Neuronal stem cell (in vitro differentiated cells): ENCODE results near the gene RALGPS1.

Experiments
- DNase-seq: peaks from one replicate; pipeline ENCODE4 v3.0.0-alpha.2; 2013; ENCODE audit warnings: low spot score
- H2AFZ ChIP-seq: one replicate; pipeline ENCODE4 v1.6.1; 2013; ENCODE audit warnings: mild to moderate bottlenecking, low read length, inconsistent platforms
- H2AK5ac ChIP-seq: 2 replicates; pipeline ENCODE4 v1.6.1; 2013; ENCODE audit warnings: low read depth, mild to moderate bottlenecking, inconsistent platforms, low read length, moderate library complexity, mixed read lengths
- H2BK120ac ChIP-seq: 2 replicates; pipeline ENCODE4 v1.6.1; 2013; ENCODE audit warnings: low read depth, mild to moderate bottlenecking, inconsistent platforms, low read length, moderate library complexity, mixed read lengths
- H2BK12ac ChIP-seq: one replicate; pipeline ENCODE4 v1.6.1; 2013; ENCODE audit warnings: low read length, inconsistent platforms
- H2BK15ac ChIP-seq: 2 replicates; pipeline ENCODE4 v1.6.1; 2013; ENCODE audit warnings: mild to moderate bottlenecking, low read length, inconsistent platforms, mixed read lengths
- H2BK5ac ChIP-seq: one replicate; pipeline ENCODE4 v1.6.1; 2013; ENCODE audit warnings: inconsistent platforms, mild to moderate bottlenecking, low read length, moderate library complexity
- H3K14ac ChIP-seq: one replicate; pipeline ENCODE4 v1.6.1; 2013; ENCODE audit warnings: low read length, inconsistent platforms
- H3K18ac ChIP-seq: 2 replicates; pipeline ENCODE4 v1.6.1; 2013; ENCODE audit warnings: low read length, inconsistent platforms
- H3K23ac ChIP-seq: 2 replicates; pipeline ENCODE4 v1.6.1; 2013; ENCODE audit warnings: low read depth, mild to moderate bottlenecking, mixed read lengths, low read length, inconsistent platforms; ENCODE audit not compliant: poor library complexity
- H3K27ac ChIP-seq: replicated peaks from 3 replicates; pipeline ENCODE4 v1.5.1; 2013; ENCODE audit warnings: low read length, inconsistent platforms
- H3K27me3 ChIP-seq, 3 experiments: 2 replicates each; pipeline ENCODE4 v1.6.1; 2013; ENCODE audit warnings: low read length in 3 of 3, mild to moderate bottlenecking in 2 of 3, inconsistent platforms in 1 of 3, low read depth in 1 of 3, mixed read lengths in 1 of 3, moderate library complexity in 1 of 3; ENCODE audit not compliant: control insufficient read depth in 3 of 3, insufficient read depth in 3 of 3
- H3K36me3 ChIP-seq, 2 donors: replicated peaks in 1 of 2; 2 replicates each; pipeline ENCODE4 v1.6.1; 2013; ENCODE audit warnings: low read length in 2 of 2; ENCODE audit not compliant: control insufficient read depth in 2 of 2, insufficient read depth in 2 of 2
- H3K4ac ChIP-seq: 2 replicates; pipeline ENCODE4 v1.6.1; 2013; ENCODE audit warnings: inconsistent platforms, mild to moderate bottlenecking, low read length, moderate library complexity
- H3K4me1 ChIP-seq, 2 donors: 1 replicate in 1 of 2; 2 replicates in 1 of 2; pipeline ENCODE4 v1.6.1; 2013; ENCODE audit warnings: low read length in 2 of 2, low read depth in 1 of 2; ENCODE audit not compliant: control insufficient read depth in 2 of 2, insufficient read depth in 1 of 2
- H3K4me2 ChIP-seq: one replicate; pipeline ENCODE4 v1.6.1; 2013; ENCODE audit warnings: mild to moderate bottlenecking, low read length, inconsistent platforms; ENCODE audit not compliant: insufficient read depth, poor library complexity, severe bottlenecking
- H3K4me3 ChIP-seq, 2 donors: 2 replicates each; pipeline ENCODE4 v1.5.1; 2013; ENCODE audit warnings: low read length in 2 of 2, mild to moderate bottlenecking in 2 of 2, inconsistent platforms in 1 of 2, moderate library complexity in 1 of 2
- H3K79me1 ChIP-seq: one replicate; pipeline ENCODE4 v1.6.1; 2013; ENCODE audit warnings: low read depth, mild to moderate bottlenecking, inconsistent platforms, low read length, moderate library complexity
- H3K9ac ChIP-seq: one replicate; pipeline ENCODE4 v1.6.1; 2013; ENCODE audit warnings: mild to moderate bottlenecking, low read depth, low read length, inconsistent platforms; ENCODE audit not compliant: poor library complexity
- H3K9me3 ChIP-seq, 2 donors: replicated peaks in 1 of 2; 2 replicates each; pipeline versions ENCODE3 to v1.6.1; 2013; ENCODE audit warnings: low read length in 2 of 2, mild to moderate bottlenecking in 2 of 2, inconsistent platforms in 1 of 2, low read depth in 1 of 2, mixed read lengths in 1 of 2, moderate library complexity in 1 of 2; ENCODE audit not compliant: control insufficient read depth in 2 of 2, insufficient read depth in 1 of 2
- H4K8ac ChIP-seq: one replicate; pipeline ENCODE4 v1.6.1; 2013; ENCODE audit warnings: low read depth, mild to moderate bottlenecking, inconsistent platforms, low read length, moderate library complexity
- H4K91ac ChIP-seq: one replicate; pipeline ENCODE4 v1.6.1; 2013; ENCODE audit warnings: low read length, low read depth, mild to moderate bottlenecking, inconsistent platforms; ENCODE audit not compliant: poor library complexity
- WGBS, 2 donors: extraction: QIAGEN DNeasy Blood & Tissue Kit; methylation state at CpG; one replicate each; pipeline ENCODE4 v1.1.7; 2013; ENCODE audit warnings: missing lambda C conversion rate in 2 of 2, mixed read lengths in 1 of 2; ENCODE audit not compliant: insufficient read length in 2 of 2, insufficient replicate concordance in 1 of 2; ENCODE audit errors: extremely low coverage in 2 of 2; 5-methylcytosine and 5-hydroxymethylcytosine counted together

The RALGPS1 gene

GRCh38 chr9:127209948-127210640 lies 295.5 kb downstream of the RALGPS1 start:
- Histone ChIP-seq H3K4ac (no peak overlapping the region), H2AK5ac (no peak overlapping the region), H3K4me1 (peaks cover 6 to 17% of the 10 kb centered on the region in 2 donors), H3K27ac (no peak overlapping the region), H3K14ac (no peak overlapping the region), H4K91ac (no peak overlapping the region), H3K4me3 (no peak overlapping the region), H2BK15ac (no peak overlapping the region), H2BK5ac (no peak overlapping the region), H3K27me3 (no peaks in the 10 kb centered on the region), H3K4me2 (no peak overlapping the region), H3K9me3 (no peaks in the 10 kb centered on the region), H3K23ac (no peak overlapping the region), H2BK12ac (no peak overlapping the region), H2BK120ac (no peak overlapping the region), H2AFZ (no peak overlapping the region), H4K8ac (no peak overlapping the region), H3K9ac (no peak overlapping the region), H3K79me1 (no peaks in the 10 kb centered on the region), H3K18ac (no peak overlapping the region), H3K36me3 (no peaks in the 10 kb centered on the region)
- no peak for DNase-seq
- whole genome bisulfite sequencing, 2 donors: no CpG with 5 or more reads among the region's 18 CpGs

- Histone ChIP-seq H2AK5ac (peak overlapping the region; percentile 36), H3K36me3 (no peaks in the 10 kb centered on the region), H3K9ac (peak overlapping the region; percentile 38), H4K91ac (no peak overlapping the region), H3K18ac (peak overlapping the region; percentile 66), H2BK120ac (no peak overlapping the region), H3K4me3 (no peak overlapping the region), H3K27me3 (no peaks in the 10 kb centered on the region), H3K23ac (peak overlapping the region; percentile 75), H3K4me1 (peaks cover 6 to 17% of the 10 kb centered on the region in 2 donors), H2BK12ac (no peak overlapping the region), H2AFZ (no peak overlapping the region), H3K14ac (no peak overlapping the region), H3K4ac (peak overlapping the region; percentile 60), H3K27ac (no peak overlapping the region), H3K9me3 (no peaks in the 10 kb centered on the region), H2BK5ac (peak overlapping the region; percentile 25), H4K8ac (no peak overlapping the region), H2BK15ac (no peak overlapping the region), H3K79me1 (no peaks in the 10 kb centered on the region), H3K4me2 (no peak overlapping the region)
- DNase-seq: no peak
- no CpG with 5 or more reads among the region's 20 CpGs for WGBS, 2 donors
Observed at GRCh38 chr9:127210851-127211730, 296.5 kb downstream of the RALGPS1 start.

- peak overlapping the region; percentile 25 for H2BK5ac ChIP-seq
- H3K9ac ChIP-seq: no peak overlapping the region
- H4K91ac ChIP-seq: no peak overlapping the region
- H3K4me1 ChIP-seq: peaks cover 6 to 17% of the 10 kb centered on the region in 2 donors
- H2BK120ac ChIP-seq: no peak overlapping the region
- no peak overlapping the region for H4K8ac ChIP-seq
- H3K4ac ChIP-seq: peak overlapping the region; percentile 38
- H3K23ac ChIP-seq: peak overlapping the region; percentile 26
- H2AFZ ChIP-seq: no peak overlapping the region
- H3K36me3 ChIP-seq: no peaks in the 10 kb centered on the region
- no CpG with 5 or more reads among the region's 11 CpGs for WGBS, 2 donors
- H3K27ac ChIP-seq: no peak overlapping the region
- no peaks in the 10 kb centered on the region for H3K9me3 ChIP-seq
- no peak overlapping the region for H3K14ac ChIP-seq
- H3K18ac ChIP-seq: peak overlapping the region; percentile 63
- H2BK12ac ChIP-seq: peak overlapping the region; percentile 85
- H2BK15ac ChIP-seq: no peak overlapping the region
- H2AK5ac ChIP-seq: peak overlapping the region; percentile 86
- H3K27me3 ChIP-seq: no peaks in the 10 kb centered on the region
- no peak overlapping the region for H3K4me3 ChIP-seq
- no peaks in the 10 kb centered on the region for H3K79me1 ChIP-seq
- DNase-seq: no peak
- no peak overlapping the region for H3K4me2 ChIP-seq
Observed at GRCh38 chr9:127211983-127212382, 297.4 kb downstream of the RALGPS1 start.

- no peak overlapping the region for H3K4me2 ChIP-seq
- DNase-seq: no peak
Observed at GRCh38 chr9:127212453-127212852, 297.9 kb downstream of the RALGPS1 start.

More at GRCh38 chr9:127212453-127212852, 297.9 kb downstream of the RALGPS1 start:
- Histone ChIP-seq H3K23ac (no peak overlapping the region), H2BK15ac (no peak overlapping the region), H3K27ac (no peak overlapping the region), H3K4me3 (no peak overlapping the region), H2BK120ac (no peak overlapping the region), H2AFZ (no peak overlapping the region), H3K9ac (no peak overlapping the region), H2BK12ac (no peak overlapping the region), H3K9me3 (no peaks in the 10 kb centered on the region), H3K27me3 (no peaks in the 10 kb centered on the region), H3K14ac (no peak overlapping the region), H3K18ac (no peak overlapping the region), H3K36me3 (no peaks in the 10 kb centered on the region), H4K8ac (no peak overlapping the region), H3K79me1 (no peaks in the 10 kb centered on the region), H2AK5ac (peak overlapping the region; percentile 64), H2BK5ac (no peak overlapping the region), H4K91ac (no peak overlapping the region), H3K4me1 (peaks cover 6 to 17% of the 10 kb centered on the region in 2 donors), H3K4ac (peak overlapping the region; percentile 10)
- no CpG with 5 or more reads among the region's 9 CpGs for WGBS, 2 donors
